GM19023 (cell line): ENCODE data around the gene CASP3.
"Not testable (repeated sequence)": the region's sequence is repeated elsewhere in the genome, so short reads cannot be mapped to it uniquely, and the experiment has no call there.

Experiments used
- ATAC-seq: cut with Tn5 transposase; IDR thresholded peaks from one replicate; pipeline ENCODE4 v1.9.1; 2021; ENCODE audit warnings: mild to moderate bottlenecking, moderate library complexity; ENCODE audit not compliant: unreplicated experiment

CASP3 gene

GRCh38 chr4:184664445-184665210, 15.4 kb upstream of the CASP3 start:
- no peak for ATAC-seq

- no peak for ATAC-seq
Measured at GRCh38 chr4:184662236-184662635, 13.0 kb upstream of the CASP3 start.

GRCh38 chr4:184660978-184661377, 11.7 kb upstream of the CASP3 start:
- no peak for ATAC-seq

GRCh38 chr4:184657820-184658219, 8.6 kb upstream of the CASP3 start:
- ATAC-seq = not testable (repeated sequence)

GRCh38 chr4:184657144-184657543, 7.9 kb upstream of the CASP3 start:
- ATAC-seq = no peak

- no peak for ATAC-seq
Measured at GRCh38 chr4:184655889-184656869, 6.9 kb upstream of the CASP3 start.

GRCh38 chr4:184653650-184654049, 4.4 kb upstream of the CASP3 start:
- no peak for ATAC-seq

- not testable (repeated sequence) for ATAC-seq
Measured at GRCh38 chr4:184652681-184653080, 3.4 kb upstream of the CASP3 start.

- no peak for ATAC-seq
Measured at GRCh38 chr4:184651899-184652298, 2.7 kb upstream of the CASP3 start.

GRCh38 chr4:184649971-184650855, 966 bp upstream of the CASP3 start:
- peak; percentile 10 for ATAC-seq

- ATAC-seq = peak; percentile 24
Measured at GRCh38 chr4:184648313-184649025, 778 bp downstream of the CASP3 start.

- ATAC-seq = no peak
Measured at GRCh38 chr4:184648054-184648312, 1.3 kb downstream of the CASP3 start.

GRCh38 chr4:184647266-184648053, 1.8 kb downstream of the CASP3 start:
- no peak for ATAC-seq

- no peak for ATAC-seq
Measured at GRCh38 chr4:184645904-184646610, 3.2 kb downstream of the CASP3 start.

- ATAC-seq = no peak
Measured at GRCh38 chr4:184644553-184645307, 4.5 kb downstream of the CASP3 start.

GRCh38 chr4:184643731-184644130, 5.5 kb downstream of the CASP3 start:
- ATAC-seq = no peak

GRCh38 chr4:184641451-184641850, 7.8 kb downstream of the CASP3 start:
- no peak for ATAC-seq

GRCh38 chr4:184641022-184641421, 8.2 kb downstream of the CASP3 start:
- no peak for ATAC-seq
